Hypothalamus (tissue), 51 donors: Measurements from ENCODE around the gene SCN5A.

ENCODE experiments used
- DNase-seq, 51 donors: peaks; one replicate each; lab custom pipeline; 2025; lab: John Stamatoyannopoulos, UW

Gene SCN5A

GRCh38 chr3:38563886-38564270 lies 85.6 kb downstream of the SCN5A start:
- DNase-seq: no peak

GRCh38 chr3:38563070-38563885 lies 86.2 kb downstream of the SCN5A start:
- DNase-seq: no peak

- no peak for DNase-seq
These were observed 87.0 kb downstream of the SCN5A start for GRCh38 chr3:38562467-38562925.

GRCh38 chr3:38561746-38562466 lies 87.6 kb downstream of the SCN5A start:
- no peak for DNase-seq

DNA sequence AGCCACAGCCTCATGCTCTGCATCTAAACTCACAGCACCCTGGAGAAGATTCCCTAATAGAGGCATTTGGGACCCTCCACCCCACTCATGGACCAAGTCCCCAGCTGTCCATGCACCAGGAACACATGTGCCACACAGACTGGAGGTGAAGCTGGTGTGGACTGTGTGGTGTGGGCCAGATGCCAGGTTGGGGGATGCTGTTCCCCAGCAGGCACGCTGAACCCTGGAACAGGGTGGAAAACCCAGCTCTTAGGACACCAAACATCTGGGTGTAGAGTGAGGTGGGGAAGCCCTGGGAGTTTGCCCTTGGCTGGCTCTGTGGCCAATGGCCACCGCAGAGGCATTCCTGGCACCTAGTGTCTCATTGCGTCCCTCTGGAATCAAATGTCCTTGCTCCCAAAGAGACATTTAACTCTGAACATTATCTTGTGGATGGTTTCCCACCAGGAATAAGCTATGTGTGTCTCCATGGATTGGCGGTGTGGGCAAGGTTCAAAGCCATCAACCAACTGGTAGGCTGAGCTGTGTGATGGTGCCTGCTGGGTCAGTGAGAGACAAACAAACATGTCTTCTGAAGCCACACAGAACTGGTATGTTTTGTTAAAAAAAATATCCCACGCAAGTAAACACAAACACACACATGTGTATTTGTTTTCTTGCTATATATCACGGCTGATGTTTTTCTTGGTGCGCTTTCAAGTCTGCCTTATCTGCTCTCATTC lies 88.3 kb downstream of the SCN5A start:
- no peak for DNase-seq

GRCh38 chr3:38560284-38560683 lies 89.2 kb downstream of the SCN5A start:
- no peak for DNase-seq

DNA sequence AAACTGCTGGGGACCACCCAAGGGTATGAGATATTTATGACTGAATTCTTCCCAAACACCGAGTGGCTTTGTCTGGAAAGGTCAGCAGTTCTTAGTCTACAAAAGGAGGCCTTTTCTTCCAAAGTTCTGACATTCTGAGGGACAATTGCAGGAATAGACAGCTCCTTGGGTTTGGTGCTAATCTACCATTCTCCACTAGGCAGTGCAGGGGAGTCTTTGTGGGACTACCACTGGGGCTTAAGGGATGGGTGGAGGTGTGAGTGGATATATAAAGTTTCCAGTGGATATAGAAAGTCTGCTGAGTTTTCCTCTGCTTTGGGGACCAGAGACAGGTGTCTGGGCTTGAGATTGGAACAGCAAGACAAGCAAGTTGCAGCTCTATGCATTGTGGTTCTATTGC lies 90.6 kb downstream of the SCN5A start:
- DNase-seq: no peak

GRCh38 chr3:38556640-38557358 lies 92.7 kb downstream of the SCN5A start:
- no peak for DNase-seq

DNA sequence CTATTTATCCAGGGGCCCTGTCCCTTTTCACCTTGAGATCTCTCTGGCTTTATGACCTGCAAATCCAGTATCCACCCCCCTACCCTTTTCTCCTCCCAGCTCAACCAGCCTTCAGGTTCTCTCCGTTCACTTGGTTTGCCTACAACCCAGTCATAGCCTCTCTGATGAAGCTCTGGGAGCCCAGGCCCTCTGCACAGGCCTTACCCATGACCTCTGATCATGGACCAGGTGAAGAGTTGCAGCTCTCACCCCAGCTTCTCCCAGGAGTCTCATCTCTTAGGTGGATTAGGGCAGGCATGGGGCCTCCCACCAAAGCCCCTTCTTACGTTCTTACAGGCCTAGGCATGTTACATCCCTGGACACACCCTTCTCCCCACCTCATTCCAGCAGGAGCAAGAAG lies 93.6 kb downstream of the SCN5A start:
- DNase-seq: no peak

- DNase-seq: no peak
These were observed 94.2 kb downstream of the SCN5A start for GRCh38 chr3:38555149-38555840.

GRCh38 chr3:38554127-38554827 lies 95.2 kb downstream of the SCN5A start:
- DNase-seq: no peak

DNA sequence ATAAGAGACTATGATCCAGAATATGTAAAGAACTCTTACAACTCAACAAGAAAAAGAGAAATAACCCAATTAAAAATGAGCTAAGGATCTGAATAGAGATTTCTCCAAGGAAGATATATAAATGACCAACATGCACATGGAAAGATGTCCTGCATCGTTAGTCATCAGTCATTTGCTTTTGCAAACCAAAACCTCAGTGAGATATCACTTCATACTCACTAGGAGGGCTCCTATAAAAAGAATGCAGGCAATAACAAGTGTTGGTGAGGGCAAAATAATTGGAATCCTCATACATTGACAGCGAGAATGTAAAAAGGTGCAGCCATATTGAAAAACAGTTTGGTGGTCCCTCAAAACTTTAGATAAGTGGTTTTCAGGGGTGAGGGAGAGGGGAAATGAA lies 96.4 kb downstream of the SCN5A start:
- DNase-seq: no peak

- no peak for DNase-seq
These were observed 97.1 kb downstream of the SCN5A start for GRCh38 chr3:38552364-38552763.

DNA sequence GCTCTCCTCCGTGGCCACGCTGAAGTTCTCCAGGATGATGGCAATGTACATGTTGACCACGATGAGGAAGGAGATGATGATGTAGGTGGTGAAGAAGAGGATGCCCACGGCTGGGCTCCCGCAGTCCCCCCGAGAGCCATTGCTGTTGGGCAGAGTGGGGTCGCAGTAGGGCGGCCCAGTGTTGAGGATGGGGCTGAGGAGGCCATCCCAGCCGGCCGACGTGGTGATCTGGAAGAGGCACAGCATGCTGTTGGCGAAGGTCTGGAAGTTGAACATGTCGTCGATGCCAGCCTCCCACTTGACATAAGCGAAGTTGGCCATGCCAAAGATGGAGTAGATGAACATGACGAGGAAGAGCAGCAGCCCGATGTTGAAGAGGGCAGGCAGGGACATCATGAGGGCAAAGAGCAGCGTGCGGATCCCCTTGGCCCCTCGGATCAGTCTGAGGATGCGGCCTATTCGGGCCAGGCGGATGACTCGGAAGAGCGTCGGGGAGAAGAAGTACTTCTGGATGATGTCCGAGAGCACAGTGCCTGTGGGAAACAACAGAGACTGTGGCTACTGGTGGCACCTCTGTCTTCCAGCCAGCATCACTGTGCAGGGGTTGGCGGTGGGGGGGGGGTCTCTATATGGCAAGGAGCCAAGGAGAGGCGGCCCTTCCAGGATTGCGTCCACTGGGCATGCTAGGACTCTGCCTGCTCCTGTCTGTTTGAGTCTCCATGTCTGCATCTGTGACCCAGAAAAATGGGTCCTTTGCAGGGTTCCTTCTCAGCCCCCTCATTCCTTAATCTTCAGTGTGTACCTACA lies 98.3 kb downstream of the SCN5A start:
- DNase-seq: no peak

DNA sequence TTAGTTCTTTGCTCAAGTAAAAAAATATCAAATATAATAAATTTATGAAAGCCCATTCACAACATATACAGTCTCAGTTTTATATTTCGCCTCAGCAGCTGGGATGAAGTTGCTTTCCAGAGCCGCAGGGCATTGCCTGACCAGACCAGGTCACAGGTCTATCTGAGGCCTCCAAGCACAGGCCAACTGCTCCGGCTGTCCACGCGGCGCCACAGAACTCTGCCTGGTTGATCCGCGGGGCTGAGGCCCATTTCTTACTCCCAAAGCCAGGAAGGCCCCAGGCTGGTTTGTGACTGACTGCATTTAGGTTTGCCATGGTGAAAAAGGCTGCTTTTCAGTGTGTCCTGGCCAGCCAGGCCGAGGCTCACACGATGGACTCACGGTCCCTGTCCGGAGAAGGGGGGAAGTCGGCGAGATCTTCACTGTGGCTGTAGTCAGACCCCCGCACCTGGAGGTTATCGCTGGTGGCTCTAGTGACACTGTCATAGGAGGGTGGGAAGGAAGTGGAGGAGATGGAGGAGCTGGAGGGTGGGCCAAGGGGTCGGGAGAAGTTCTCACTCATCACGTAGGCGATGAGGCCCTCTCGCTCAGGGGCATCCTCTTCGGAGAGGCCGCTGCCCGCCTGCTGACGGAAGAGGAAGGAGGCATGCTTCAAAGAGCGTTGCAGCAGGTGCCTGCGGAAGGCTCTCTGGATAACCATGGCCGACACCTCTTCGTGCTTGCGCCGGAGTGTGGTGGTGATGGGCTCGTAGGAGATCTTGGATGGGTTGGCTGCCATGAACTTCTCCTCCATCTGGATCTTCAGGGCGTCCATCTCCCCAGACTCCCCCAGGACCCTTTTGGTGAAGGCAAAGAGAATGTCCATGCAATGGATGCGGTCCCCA lies 99.3 kb downstream of the SCN5A start:
- DNase-seq: no peak

GRCh38 chr3:38549486-38549885 lies 100.0 kb downstream of the SCN5A start:
- DNase-seq: no peak

DNA sequence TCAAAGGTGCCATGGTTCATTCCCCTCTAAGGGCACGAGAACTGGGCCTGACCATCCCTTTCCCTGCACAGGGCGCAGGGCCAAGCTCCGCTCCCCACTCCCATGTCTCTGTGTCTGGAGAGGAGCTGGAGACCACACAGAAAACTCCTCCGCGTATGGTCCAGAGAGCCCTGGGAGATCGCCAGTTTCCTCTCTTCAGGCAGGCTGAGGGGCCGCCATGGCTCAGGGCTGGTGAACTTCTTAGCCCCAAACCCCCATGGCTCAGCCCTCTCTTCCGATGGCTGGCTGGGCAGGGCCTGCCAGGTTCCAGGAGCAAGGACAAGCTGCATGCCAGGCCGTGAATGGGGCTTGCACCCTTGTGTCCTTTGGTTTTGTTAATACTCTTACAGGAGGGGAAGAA lies 100.4 kb downstream of the SCN5A start:
- no peak for DNase-seq
